NCI-H1694 (cell line): ENCODE results near the gene MYRIP.
"Not testable (repeated sequence)": the region's sequence is repeated elsewhere in the genome, so short reads cannot be mapped to it uniquely, and the experiment has no call there.

ENCODE experiments used
- DNase-seq: peaks from one replicate; lab custom pipeline; 2025; lab: John Stamatoyannopoulos, UW

Gene MYRIP

DNA sequence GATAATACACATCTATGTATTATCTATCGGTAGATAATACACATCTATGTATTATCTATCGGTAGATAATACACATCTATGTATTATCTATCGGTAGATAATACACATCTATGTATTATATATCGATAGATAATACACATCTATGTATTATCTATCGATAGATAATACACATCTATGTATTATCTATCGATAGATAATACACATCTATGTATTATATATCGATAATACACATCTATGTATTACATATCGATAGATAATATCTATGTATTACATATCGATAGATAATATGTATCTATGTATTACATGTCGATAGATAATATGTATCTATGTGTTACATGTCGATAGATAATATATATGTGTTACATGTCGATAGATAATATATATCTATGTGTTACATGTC, 275.0 kb downstream of the MYRIP start:
- not testable (repeated sequence) for DNase-seq

DNA sequence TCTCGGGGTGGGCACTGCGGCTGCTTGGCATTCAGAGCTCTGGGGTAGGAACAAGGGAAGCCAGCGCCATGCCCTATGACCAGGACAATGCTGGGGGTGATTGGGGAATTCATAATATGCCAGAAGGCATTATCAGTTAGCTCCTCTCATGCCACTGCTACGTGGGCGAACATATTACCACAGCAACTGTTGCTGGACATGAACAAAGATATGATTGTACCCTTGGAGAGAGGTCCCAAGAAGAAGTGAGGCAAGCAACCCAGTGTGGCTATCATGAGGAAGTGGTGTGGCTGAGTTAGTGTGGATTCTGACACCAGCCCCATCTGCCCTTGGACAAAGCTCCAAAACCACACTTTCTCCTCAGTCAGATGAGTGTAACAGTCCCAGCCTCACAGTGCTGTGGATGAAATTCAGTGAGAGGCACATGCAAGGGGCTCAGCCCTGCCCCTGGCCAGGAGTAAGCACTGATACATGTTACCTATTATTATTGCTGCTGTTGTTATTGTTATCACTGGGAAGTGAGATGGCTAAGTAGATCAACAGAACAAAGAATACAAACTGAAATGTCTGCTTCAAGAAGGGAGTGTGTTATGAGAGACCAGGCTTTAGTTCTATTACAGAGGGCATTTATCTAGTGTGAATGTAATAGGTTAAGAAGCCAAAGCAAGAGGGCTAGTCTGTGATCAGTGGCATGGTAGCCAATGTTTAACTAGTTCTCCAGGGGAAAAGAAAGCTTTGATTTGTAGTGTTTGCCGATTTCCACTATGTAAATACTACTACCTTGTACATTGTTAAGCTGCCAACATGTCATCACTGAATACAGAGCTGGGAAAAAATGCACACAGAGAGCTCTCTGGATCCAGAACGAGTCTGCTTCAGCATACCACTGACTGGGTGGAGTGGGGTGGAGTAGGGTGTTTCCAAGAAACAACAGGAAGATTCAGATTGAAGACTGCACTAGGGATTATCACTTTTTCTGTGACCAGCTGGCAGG, 277.8 kb downstream of the MYRIP start:
- DNase-seq = no peak

DNA sequence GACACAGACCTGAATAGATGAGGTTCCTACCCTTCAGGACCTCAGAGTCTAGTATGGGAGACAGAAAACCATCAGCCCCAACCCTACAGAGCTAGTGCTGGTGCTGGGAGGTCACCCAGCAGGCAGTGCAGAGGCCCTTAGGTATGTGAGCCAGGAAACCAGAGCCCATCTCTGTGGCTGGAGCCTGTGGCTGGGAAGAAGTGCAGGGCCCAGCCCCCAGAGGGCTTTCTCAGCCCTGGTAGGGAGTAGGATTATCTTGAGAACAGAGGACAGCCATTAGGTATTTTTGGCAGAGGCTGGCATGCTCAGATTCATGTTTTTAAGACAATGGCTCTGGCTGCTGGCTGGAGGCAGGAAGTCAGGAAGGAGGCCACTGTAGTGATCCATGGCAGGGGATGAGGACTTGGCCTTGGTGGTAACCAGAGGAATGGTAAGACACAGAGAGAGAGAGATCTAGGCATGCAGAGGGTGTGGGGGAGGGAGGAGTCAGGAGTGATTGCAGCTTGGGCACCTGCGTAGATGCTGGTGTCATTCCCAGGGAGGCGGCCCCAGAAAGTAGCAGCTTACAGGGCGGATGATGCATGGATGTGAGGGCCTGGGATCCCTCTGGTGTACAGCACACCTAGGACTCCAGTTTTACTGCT, 279.2 kb downstream of the MYRIP start:
- DNase-seq = no peak

DNA sequence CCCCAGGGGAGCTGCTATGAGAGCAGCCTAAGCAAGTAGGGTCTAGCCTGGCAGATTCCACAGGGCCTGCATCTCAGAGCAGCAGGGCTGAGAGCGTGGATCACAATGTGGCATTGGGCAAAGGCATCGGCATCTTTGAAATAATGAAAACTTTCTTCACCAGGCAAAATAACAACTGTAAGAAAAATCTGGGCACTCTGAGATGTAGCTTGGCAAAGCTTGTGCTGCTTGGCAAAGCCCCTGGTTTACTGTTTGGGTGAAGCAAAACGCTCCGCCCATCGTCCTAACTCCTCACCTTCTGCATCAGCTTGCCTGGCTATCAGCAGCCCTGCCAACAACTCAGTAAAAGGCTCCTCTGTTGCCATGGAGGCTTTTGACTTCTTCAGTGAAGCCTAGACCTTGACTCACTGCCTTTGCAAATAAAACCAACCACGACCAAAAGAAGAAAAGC, 287.3 kb downstream of the MYRIP start:
- DNase-seq = no peak

DNA sequence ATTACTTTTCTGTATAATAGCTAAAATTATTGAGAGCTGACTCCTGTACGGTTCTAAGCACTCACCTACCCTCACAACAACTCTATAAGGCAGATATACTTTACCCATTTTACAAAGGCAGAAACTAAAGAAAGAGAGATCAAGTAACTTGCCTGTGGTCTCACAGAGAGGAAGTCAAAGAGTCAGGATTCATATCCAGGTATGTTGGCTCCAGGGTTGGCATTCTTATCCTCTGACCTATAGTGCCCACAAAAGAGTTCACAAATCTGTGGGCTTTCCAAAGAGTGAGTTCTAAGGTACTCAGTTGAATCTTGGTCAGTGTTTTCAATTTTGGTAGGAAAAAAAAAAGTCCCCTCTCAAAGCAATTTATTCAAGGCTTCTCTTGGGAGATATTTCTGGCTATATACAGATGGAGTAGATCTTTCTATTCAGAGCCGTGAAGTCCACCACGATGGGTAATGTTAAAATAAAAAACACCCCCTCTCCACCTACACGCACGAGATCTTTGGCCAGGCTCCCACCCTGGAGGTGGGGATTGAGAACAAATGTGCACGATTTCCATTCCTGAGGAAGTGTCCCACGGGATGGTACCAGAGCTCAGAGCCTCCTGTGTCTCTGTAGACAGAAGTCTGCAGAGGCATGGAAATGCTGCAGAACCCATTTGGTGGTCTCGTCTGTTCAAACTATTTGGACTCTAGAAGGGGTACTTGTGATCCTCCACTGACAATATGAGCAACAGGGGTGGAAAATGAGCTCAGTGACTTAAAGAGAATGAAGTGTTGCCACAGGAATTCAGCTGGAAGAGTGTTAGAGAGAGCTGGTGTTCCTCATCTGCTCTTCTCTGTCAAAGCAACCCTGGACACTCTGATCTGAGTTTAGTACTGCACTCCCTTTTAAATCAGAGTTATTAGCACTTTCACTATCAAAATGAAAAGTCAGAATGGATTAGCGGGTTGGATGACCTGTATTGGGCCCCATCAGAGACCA, 288.0 kb downstream of the MYRIP start:
- no peak for DNase-seq

DNA sequence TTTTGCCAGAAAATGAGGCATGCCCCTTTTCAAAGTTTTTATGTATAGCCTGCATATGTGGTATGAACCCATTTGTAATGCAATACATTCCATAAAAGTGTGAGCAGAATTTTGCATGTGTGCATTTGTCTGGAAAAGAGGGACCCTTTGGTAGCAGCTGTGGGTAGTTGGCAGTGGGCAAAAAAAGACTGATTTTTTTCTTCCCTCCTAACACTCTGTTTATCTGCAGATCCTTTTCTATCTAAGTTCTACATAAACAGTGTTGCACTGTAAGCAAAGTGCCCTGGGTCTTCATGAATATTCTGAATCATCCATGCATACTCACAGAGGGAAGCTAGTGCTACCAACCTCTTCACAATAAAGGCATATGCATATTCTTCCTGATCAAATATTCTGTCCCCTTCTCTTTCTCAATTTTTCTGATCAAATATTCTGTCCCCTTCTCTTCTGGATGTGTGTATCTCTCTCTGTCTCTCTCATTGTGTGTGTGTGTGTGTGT, 288.9 kb downstream of the MYRIP start:
- DNase-seq = no peak

DNA sequence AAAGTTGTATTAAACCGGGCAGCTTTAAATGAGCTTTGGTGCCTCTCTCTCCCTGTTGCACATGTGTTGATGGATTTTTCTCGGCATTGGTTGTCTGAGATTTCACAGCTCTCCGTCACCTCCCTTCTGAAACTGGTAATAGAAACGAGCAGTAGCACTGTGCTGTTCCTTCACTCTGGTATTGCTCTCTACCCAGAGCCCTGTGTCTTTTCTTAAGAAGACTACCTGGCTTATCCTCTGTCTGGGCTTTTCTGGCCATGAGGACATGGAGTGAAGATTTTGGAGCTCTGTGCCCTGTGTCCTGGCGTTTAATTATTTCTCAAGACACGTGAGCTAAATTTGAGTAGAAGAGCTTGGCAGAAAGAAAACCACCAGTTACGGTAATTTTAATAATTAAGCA, 290.5 kb downstream of the MYRIP start:
- no peak for DNase-seq

DNA sequence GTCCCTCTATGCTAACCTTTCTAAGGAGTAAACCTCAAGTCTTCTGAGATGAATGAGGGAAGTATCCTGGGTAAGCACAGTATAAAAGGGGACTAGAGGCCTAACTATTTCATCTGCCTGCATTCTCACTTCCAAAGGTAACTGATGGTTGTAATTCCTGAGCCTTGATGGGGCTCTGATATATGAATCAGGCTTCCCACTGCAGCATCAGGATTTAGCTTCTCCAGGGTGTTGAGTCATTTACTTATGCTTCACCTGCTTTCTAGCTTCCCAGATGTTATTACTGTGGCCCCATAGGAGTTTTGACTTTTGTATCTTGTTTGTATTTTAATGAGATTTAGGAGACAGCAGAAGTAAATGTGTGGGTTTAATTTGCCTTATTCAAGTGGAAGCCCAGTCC, 292.8 kb downstream of the MYRIP start:
- no peak for DNase-seq

DNA sequence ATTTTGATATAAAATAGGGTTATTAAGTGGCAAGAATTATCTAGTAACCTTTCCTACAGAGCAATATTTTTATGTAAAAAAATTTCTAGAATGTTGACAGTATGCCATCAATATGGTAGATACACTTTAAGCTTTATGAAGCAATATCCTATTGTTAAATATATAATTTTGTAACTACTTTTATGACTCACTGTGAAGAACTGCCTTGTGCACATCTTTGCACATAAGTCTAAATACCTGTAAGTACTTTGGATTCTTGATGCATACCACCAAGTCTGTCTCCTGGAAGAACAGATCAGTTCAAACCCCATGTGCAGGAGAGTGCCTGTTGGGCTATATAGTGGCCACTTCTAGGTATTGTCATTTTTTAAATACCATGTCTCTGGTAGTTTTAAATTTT, 294.4 kb downstream of the MYRIP start:
- DNase-seq = no peak

DNA sequence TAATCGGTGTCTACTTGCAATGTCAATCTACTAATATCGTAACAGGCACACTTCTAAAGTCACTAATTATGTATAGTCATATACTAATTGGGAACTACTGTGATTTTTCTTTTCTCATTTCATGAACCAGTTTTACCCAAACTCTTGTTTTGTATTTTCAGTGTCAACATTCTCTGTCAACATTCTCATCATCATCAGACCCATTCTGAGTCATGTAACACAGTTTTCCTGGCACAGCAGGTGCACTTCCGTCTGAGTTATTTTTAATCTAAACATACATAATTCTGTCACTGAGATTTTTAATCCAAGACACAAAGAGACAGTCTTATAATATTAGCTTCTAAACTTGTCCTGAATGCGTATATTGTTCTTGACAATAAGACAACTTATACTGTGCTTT, 295.0 kb downstream of the MYRIP start:
- no peak for DNase-seq

DNA sequence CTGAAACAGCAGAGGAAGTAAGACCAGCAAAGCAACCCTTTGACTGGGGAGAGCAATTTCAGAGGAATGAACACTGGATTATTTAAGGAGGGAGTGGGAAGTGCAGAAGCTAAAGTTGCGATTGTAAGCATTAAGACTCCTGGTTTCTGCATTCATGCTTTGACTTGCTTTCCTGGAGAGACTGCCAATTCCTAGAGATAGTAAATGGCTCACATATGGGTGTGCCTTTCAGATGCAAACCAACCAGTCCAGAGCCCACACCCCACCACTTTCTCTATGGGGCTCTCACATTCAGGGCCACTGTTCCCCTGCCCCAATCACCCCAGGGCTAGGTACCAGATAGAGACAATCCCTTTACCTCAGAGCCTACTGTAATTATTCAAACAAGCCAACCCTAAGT, 299.2 kb downstream of the MYRIP start:
- no peak for DNase-seq

DNA sequence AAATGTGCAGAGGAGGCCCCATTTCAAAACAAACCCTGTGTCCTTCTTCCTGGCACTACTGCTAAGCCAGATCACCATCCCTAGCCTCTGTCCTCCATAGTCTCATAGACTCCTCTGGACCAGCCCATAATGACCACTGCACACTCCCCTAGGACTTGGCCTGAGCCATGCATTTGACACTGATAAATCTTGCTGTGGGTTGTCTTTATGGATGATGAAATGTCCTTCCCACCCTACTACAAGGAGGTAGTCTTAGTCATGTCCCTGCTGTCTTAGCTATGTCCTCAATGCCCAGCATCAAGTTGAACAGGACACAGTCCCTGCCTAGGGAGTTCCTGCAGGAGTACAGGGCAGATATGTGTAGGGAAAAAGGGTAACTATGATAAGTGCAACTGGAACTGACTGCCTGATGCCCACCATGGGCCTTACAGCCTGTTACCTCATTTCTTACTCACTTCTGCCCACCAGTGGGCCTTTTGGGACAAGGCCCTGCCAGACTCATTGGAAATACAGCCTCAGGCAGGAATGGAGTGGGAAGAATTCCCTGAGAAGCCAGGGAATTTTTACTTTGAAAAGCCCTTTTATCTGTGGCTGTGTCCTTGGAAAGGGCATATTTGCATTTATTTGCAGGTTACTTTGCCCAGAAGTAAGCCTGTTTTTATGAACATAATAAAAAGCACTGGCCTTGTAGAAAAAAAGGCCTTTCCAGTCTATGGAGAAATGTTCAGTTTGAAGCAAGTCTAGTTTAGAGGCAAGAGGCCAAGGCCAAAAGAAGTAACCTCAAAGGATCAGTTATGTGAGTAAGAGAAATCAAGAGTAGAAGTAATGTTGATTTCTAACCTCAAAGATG, 300.5 kb downstream of the MYRIP start:
- DNase-seq = no peak

DNA sequence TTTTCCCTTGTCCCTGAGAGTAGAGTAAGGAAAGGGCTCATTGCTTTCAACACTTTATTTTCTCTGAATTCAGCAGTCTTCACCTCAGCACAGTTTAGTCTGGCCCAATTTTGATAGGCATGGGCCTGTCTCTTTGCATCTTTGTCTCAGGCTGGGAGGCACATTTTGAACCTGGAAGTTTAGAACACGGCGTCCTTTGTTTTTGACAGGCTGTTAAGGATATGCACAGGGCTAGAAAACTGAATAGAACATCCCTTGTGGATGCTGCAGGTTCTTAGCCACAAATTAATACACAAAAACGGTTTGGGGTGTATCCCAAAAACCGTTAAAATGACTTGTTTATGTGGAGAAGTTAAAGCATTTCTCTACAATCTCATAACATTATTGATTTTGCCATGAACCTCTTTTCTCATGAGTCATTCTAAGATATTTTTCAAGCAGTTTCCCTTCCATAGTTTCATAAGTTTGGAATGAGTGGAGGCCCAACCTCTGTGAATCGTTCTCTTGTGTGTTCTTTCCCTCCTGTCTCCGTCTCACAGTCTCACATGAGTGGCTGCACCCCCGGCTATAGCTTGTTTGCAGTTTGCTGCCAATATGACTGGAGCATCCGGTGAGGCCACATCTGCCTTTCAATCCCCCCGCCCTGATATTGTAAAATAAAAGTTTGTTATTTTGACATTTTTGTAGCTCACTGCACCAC, 307.2 kb downstream of the MYRIP start:
- no peak for DNase-seq

DNA sequence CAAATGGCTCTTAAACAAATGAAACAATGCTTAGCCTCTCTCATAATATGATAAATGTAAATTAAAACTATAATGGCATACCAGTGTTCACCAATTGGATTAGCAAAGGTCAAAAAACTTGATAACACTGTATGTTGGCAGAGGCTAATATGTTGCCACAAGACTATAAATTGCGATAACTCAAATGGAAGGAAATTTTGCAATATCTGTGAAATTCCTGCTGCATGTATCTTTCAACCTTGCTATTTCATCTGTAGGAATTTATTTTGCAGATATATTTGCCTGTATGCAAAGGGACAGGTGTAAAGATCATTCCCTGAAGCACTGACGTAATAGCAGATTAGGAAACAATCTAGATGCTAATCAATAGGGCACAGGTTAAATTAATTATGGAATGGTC, 308.7 kb downstream of the MYRIP start:
- DNase-seq = no peak

DNA sequence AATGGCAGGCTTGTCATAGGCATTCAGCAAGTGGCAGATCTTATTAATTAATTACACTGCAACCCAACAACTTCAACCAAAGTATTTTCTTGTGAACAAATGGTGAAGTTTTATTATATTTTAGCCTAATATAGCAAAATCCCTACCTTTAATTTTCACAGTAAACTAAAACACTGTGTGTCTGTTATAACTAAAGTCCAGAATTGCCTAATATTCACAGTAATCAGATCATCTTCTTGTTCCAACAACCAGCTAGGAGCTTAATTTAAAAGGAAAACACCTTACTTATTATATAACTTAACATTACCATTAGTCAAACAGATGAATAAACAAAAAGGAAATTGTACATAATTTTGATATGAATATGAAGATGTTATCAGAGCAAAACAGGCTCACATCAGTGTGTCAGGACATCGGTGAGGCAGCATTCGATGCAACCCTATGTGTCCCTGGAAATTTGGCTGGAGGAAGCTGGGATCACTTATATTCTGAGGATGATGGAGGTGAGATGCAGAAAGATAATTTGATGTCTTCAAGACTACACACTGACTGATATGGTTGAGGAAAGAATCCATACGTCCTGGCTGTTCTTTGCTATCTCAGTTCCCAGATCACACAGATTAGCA, 310.8 kb downstream of the MYRIP start:
- DNase-seq = no peak

DNA sequence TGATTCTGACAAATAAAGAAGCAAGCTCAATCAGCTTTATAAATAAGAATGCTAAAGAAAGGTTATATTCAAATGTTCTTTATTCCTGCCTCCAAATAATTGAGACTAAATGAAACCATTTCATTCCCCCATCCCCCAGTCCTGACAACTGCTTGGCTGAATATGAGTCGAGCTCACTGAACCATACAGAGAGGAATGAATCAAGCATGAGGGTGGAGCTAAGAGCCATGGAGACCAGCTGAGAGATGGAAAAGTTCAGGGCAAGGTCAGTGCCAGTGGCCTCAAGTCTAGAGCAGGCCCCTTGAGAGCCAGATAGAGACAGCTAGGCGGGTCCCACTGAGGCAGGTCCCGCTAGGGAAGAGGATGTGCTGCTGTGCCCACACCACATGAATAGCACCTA, 311.4 kb downstream of the MYRIP start:
- no peak for DNase-seq

DNA sequence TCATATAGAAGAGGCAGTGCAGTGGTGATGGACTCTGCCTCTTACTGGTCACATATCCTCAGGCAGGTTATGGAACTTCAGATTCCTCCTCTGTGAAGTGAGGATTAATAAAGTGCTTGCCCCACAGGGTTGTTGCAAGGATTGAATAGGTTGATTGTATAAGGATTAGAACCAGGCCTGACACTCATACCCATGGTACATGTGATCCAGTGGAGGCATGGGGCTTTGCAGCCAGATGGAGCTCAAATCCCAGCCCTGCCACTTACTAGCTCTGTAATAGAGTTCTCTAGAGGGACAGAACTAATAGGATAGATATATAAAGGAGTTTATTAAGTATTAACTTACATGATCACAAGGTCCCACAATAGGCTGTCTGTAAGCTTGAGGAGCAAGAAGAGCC, 315.5 kb downstream of the MYRIP start:
- no peak for DNase-seq

DNA sequence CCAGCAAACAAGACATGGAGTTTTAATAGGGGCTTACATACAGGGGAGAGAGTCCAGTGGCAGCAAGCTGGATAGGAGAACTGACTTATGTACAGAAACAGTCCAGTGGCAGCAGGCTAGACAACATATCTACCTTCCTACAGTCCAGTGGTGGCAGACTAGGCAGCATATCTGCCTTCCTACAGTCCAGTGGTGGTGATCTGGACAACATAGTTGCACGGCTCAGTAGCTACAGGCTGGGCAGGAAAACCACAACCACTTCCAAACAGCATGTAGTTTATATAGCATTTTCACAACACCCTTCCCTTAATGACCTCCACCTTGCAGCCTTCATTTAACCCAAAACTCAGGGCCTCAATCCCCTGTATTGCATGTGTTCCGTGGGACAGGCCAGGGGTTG, 318.8 kb downstream of the MYRIP start:
- DNase-seq = no peak

DNA sequence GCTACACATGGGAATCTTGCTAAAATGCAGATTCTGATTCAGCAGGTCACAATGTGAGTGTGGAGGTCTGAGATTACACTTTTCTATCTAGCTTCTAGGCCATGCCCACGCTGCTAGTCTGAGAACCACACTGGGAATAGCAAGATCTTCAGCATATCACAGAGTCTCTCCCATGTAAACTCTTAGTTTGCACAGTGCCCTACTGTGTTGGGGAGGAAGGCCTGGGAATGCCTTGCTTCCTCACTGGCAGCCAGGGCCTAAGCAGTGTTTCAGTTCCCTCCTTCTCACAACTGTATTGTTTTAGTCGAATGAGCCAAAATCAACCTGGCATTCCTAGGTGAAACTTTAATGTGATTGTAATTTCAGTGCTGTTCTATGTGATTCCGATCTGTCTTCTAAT, 320.1 kb downstream of the MYRIP start:
- no peak for DNase-seq

DNA sequence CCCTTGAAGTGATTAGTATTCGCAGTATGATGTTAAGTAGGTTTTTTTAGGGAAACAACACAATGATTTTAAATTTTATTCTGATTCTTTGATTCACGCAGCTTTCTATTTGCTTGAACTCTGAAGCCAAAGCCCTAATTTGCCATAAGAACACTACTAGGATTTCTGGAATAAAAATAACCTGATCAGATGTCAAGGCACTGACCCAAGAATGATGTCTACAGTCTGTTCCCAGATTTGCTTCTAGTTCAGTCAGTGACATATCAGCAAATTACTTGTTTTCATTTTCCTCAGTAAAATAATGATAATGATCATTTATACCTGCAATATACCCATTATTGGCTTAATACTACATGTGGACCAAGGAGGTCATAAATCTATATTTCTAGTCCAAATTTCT, 320.6 kb downstream of the MYRIP start:
- DNase-seq = no peak
